ENCODE results near the gene GUCA1A.

- no peak for TF ChIP-seq CTCF (IDR thresholded peaks at IDR 0.05; ENCODE audit: low read depth, low read length)
- no peak for TF ChIP-seq EZH2phosphoT487 (IDR thresholded peaks at IDR 0.05; ENCODE audit: low read depth)
Observed at GRCh38 chr6:42217519-42218367, 44.6 kb downstream of the GUCA1A start, which contains the start of gene MRPS10.

All from OCI-LY3 (cell line).